ENCODE data around the gene PCGF3.

DNA sequence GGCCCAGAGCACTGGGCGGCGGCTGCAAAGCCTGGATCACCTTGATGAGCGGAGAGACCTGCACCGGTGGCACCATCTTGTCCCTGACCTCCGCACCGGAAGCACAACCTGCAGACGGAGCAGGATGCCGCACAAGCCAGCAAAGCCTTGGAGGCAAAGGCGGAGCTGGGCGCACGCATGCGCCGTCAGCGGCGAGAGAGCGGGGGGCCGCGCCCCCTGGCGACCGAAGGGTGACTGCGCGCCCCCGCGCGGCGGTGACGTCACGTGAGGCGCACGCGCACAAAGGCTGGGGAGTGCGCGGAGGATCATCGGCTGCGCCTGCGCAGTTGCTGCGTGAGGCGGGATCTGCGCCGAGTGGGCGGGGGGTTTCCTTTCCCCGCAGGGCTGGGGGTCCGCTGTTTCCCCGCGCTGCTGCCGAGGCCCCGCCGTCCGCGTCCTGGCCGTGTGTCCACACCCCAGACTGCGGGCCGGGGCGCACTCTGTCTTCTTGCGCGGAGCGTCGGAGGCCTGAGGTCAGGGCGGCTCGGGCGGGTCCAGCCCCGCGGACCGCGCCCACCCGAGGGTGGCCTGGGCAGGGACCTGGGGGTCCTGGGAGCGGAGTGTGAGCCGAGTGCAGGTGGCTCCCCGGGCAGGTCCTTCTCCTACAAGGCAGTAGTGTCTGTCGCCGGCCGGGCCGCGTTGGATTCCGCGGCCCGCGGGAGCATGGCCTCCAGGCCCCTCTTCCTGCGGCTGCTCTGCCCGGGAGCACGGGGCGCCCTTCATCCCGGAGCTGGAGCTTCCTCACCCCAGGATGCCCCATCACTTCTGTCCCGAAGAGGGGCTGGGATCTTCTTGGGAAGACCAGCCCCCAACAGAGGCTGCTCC is 31.2 kb upstream of the PCGF3 start, which contains the start of the genes ATP5ME and MYL5:
- TF ChIP-seq SUZ12 (IDR thresholded peaks at IDR 0.05; ENCODE audit: extremely low read depth, insufficient read depth, insufficient read length) (no peak), ZNF274 (IDR thresholded peaks at IDR 0.05; ENCODE audit: low read depth, low read length) (no peak), YY1 (IDR thresholded peaks at IDR 0.05; ENCODE audit: insufficient read depth, insufficient read length) (peak; percentile 80)
